A549 (cell line): ENCODE measurements around the gene ACAA1.

Experiments used
- EP300 ChIP-seq, 2 experiments: fragments of >200 bp; sonication (Bioruptor Twin); formaldehyde crosslinking; IDR thresholded peaks; 2 replicates in 1 of 2; 3 replicates in 1 of 2; pipeline ENCODE4 v1.6.1; 2016 to 2017
- HOXB13 ChIP-seq: fragments of 250-450 bp; sonication (Bioruptor Pico); IDR thresholded peaks from 2 replicates; pipeline ENCODE4 v1.5.0; 2020; ENCODE audit warnings: low read depth, mild to moderate bottlenecking, moderate library complexity
- JUN ChIP-seq, 2 experiments: fragments of >200 bp; sonication (Bioruptor Twin); formaldehyde crosslinking; IDR thresholded peaks; 2 replicates in 1 of 2; 3 replicates in 1 of 2; pipeline ENCODE4 v1.6.1; 2016 to 2017
- MAFK ChIP-seq: fragments of 450-650 bp; IDR thresholded peaks from 2 replicates; pipeline ENCODE4 v1.6.1; 2014; ENCODE audit not compliant: partially characterized antibody
- MAZ ChIP-seq: fragments of 150-350 bp; IDR thresholded peaks from 2 replicates; pipeline ENCODE4 v1.6.1; 2014; ENCODE audit warnings: antibody characterized with exemption, low read depth, low read length, borderline replicate concordance
- MYC ChIP-seq: IDR thresholded peaks from 2 replicates; pipeline ENCODE4 v1.6.1; 2012; ENCODE audit warnings: mild to moderate bottlenecking, inconsistent platforms, low read length, improper control_type of control experiment, borderline replicate concordance
- NPAS2 ChIP-seq: fragments of 250-450 bp; sonication (Bioruptor Pico); IDR thresholded peaks from 2 replicates; pipeline ENCODE4 v1.8.0; 2022; ENCODE audit warnings: mild to moderate bottlenecking, moderate library complexity, borderline replicate concordance
- NR3C1 ChIP-seq: fragments of >200 bp; sonication (Bioruptor Twin); formaldehyde crosslinking; IDR thresholded peaks from 3 replicates; pipeline ENCODE4 v1.6.1; 2017
- POLR2A ChIP-seq: IDR thresholded peaks from 2 replicates; pipeline ENCODE4 v1.6.1; 2012; ENCODE audit warnings: mild to moderate bottlenecking, low read length
- RAD21 ChIP-seq, 2 experiments: fragments of >200 bp in 1 of 2; sonication (Bioruptor Twin) in 1 of 2; formaldehyde crosslinking in 1 of 2; IDR thresholded peaks in 1 of 2; conservative IDR thresholded peaks in 1 of 2; 2 replicates in 1 of 2; 3 replicates in 1 of 2; pipeline ENCODE4 v1.6.1; 2012 to 2018; ENCODE audit warnings: inconsistent platforms in 1 of 2
- REST ChIP-seq: fragments of 200-600 bp; sonication (generic); IDR thresholded peaks from 2 replicates; pipeline ENCODE4 v1.6.1; 2016; ENCODE audit warnings: antibody characterized with exemption, mild to moderate bottlenecking, moderate library complexity
- ZNF302 ChIP-seq: fragments of 250-450 bp; sonication (Bioruptor Pico); IDR thresholded peaks from 2 replicates; pipeline ENCODE4 v1.9.0; 2021; ENCODE audit warnings: inconsistent platforms, mild to moderate bottlenecking, moderate library complexity
- TF ChIP-seq, protein P1 (sequence below): fragments of >200 bp; sonication (Bioruptor Twin); formaldehyde crosslinking; IDR thresholded peaks from 3 replicates; pipeline ENCODE4 v1.5.1; 2016

- TF ChIP-seq MAFK (no peak), POLR2A (no peak), RAD21 (conservative IDR thresholded peaks at IDR 0.05 in 1 of 2, IDR thresholded peaks at IDR 0.05 in 1 of 2) (no peak), MYC (no peak), HOXB13 (CRISPR knock-in tag) (no peak), NPAS2 (CRISPR knock-in tag) (no peak), JUN (IDR thresholded peaks at IDR 0.05) (no peak), MAZ (no peak), EP300 (IDR thresholded peaks at IDR 0.05) (no peak), NR3C1 (no peak), REST (no peak), ZNF302 (CRISPR knock-in tag) (no peak)
- TF ChIP-seq, protein P1, sequence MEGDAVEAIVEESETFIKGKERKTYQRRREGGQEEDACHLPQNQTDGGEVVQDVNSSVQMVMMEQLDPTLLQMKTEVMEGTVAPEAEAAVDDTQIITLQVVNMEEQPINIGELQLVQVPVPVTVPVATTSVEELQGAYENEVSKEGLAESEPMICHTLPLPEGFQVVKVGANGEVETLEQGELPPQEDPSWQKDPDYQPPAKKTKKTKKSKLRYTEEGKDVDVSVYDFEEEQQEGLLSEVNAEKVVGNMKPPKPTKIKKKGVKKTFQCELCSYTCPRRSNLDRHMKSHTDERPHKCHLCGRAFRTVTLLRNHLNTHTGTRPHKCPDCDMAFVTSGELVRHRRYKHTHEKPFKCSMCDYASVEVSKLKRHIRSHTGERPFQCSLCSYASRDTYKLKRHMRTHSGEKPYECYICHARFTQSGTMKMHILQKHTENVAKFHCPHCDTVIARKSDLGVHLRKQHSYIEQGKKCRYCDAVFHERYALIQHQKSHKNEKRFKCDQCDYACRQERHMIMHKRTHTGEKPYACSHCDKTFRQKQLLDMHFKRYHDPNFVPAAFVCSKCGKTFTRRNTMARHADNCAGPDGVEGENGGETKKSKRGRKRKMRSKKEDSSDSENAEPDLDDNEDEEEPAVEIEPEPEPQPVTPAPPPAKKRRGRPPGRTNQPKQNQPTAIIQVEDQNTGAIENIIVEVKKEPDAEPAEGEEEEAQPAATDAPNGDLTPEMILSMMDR: no peak
Observed at GRCh38 chr3:38114875-38115644, 21.9 kb downstream of the ACAA1 start.
